Measurements from ENCODE around the gene SYNPO. TPM values are rescaled to one million over a fixed set of nuclear protein-coding genes. Genes with fewer than 3 reads are reported as not detected.

Gene SYNPO
- total and polyA plus RNA-seq, 3 experiments from 2014 or later: 0.13 TPM; not detected in 2

GRCh38 chr5:150658699-150659265, 18.3 kb downstream of the SYNPO start:
- CTCF ChIA-PET: interaction anchor here (2.2 kb wide), 1 partner anchor 41 kb away, joined by 10 read pairs; the partner anchor contains the start of gene RBM22
- H3K36me3 ChIP-seq (ENCODE audit: insufficient read depth, low read length): no peaks in the 10 kb centered on the region
- peaks cover 9% of the 10 kb centered on the region for H3K4me1 ChIP-seq (ENCODE audit: insufficient read depth, low read length)
- Mint-ChIP-seq H3K36me3 (no peaks in the 10 kb centered on the region), H3K27me3 (peaks cover 6 to 7% of the 10 kb centered on the region in 2 donors), H3K9me3 (no peaks in the 10 kb centered on the region), H3K27ac (peak overlapping the region in 1 of 8 donors; percentile 74), H3K4me3 (peak overlapping the region in 1 of 7 donors; percentile 70), H3K4me1 (peaks cover 5 to 11% (median 11%) of the 10 kb centered on the region in 3 donors)
- H3K4me3 ChIP-seq (ENCODE audit: low read length): no peak overlapping the region
- H3K27me3 ChIP-seq (ENCODE audit: insufficient read depth, low read length, poor library complexity, severe bottlenecking): no peaks in the 10 kb centered on the region
- DNase-seq: no peak
- H3K27ac ChIP-seq (ENCODE audit: low read depth, low read length): no peak overlapping the region
- POLR2A ChIA-PET: no interaction called here
- no peaks in the 10 kb centered on the region for H3K9me3 ChIP-seq (ENCODE audit: low read length)

- Mint-ChIP-seq H3K27ac (no peak overlapping the region), H3K9me3 (no peaks in the 10 kb centered on the region), H3K4me3 (no peak overlapping the region), H3K36me3 (no peaks in the 10 kb centered on the region), H3K27me3 (peaks cover 6 to 9% of the 10 kb centered on the region in 2 donors), H3K4me1 (peaks cover 5 to 11% (median 11%) of the 10 kb centered on the region in 3 donors)
- H3K27ac ChIP-seq (ENCODE audit: low read depth, low read length): no peak overlapping the region
- peaks cover 9% of the 10 kb centered on the region for H3K4me1 ChIP-seq (ENCODE audit: insufficient read depth, low read length)
- H3K9me3 ChIP-seq (ENCODE audit: low read length): no peaks in the 10 kb centered on the region
- ChIA-PET POLR2A (no interaction called here), CTCF (interaction anchor here (2.2 kb wide), 1 partner anchor 40 kb away, joined by 10 read pairs; the partner anchor contains the start of gene RBM22)
- H3K27me3 ChIP-seq (ENCODE audit: insufficient read depth, low read length, poor library complexity, severe bottlenecking): no peaks in the 10 kb centered on the region
- DNase-seq: no peak
- no peak overlapping the region for H3K4me3 ChIP-seq (ENCODE audit: low read length)
- H3K36me3 ChIP-seq (ENCODE audit: insufficient read depth, low read length): no peaks in the 10 kb centered on the region
These were observed 19.1 kb downstream of the SYNPO start for GRCh38 chr5:150659360-150660107.

- H3K4me3 ChIP-seq (ENCODE audit: low read length): no peak overlapping the region
- peaks cover 9% of the 10 kb centered on the region for H3K4me1 ChIP-seq (ENCODE audit: insufficient read depth, low read length)
- no peaks in the 10 kb centered on the region for H3K36me3 ChIP-seq (ENCODE audit: insufficient read depth, low read length)
- no peak overlapping the region for H3K27ac ChIP-seq (ENCODE audit: low read depth, low read length)
- H3K9me3 Mint-ChIP-seq: no peaks in the 10 kb centered on the region
- H3K4me1 Mint-ChIP-seq: peaks cover 5 to 11% (median 11%) of the 10 kb centered on the region in 3 donors
- H3K27me3 ChIP-seq (ENCODE audit: insufficient read depth, low read length, poor library complexity, severe bottlenecking): no peaks in the 10 kb centered on the region
- no peak overlapping the region for H3K4me3 Mint-ChIP-seq
- no peaks in the 10 kb centered on the region for H3K9me3 ChIP-seq (ENCODE audit: low read length)
- H3K36me3 Mint-ChIP-seq: no peaks in the 10 kb centered on the region
- peaks cover 6 to 15% of the 10 kb centered on the region in 2 donors for H3K27me3 Mint-ChIP-seq
- no peak overlapping the region for H3K27ac Mint-ChIP-seq
- ChIA-PET POLR2A (no interaction called here), CTCF (interaction anchor here (1.6 kb wide), 1 partner anchor 99 kb away, joined by 3 read pairs; no protein-coding TSS in a partner anchor)
- DNase-seq: no peak
These were observed 19.8 kb downstream of the SYNPO start for GRCh38 chr5:150660108-150660831.

GRCh38 chr5:150661086-150661485, 20.6 kb downstream of the SYNPO start, which contains the start of gene MYOZ3:
MYOZ3 (plus strand) TSS chr5:150661251; CDS start chr5:150662942, 1,691 bp downstream.
- Histone ChIP-seq H3K9me3 (ENCODE audit: low read length) (no peaks in the 10 kb centered on the region), H3K4me3 (ENCODE audit: low read length) (no peak within 1 kb of the TSS), H3K4me1 (ENCODE audit: insufficient read depth, low read length) (peaks cover 5% of the 10 kb centered on the region), H3K27ac (ENCODE audit: low read depth, low read length) (no peak within 1 kb of the TSS), H3K27me3 (ENCODE audit: insufficient read depth, low read length, poor library complexity, severe bottlenecking) (no peaks in the 10 kb centered on the region), H3K36me3 (ENCODE audit: insufficient read depth, low read length) (no peaks in the 10 kb centered on the region)
- DNase-seq: no peak
- H3K4me3 Mint-ChIP-seq: no peak within 1 kb of the TSS
- no peaks in the 10 kb centered on the region for H3K36me3 Mint-ChIP-seq
- H3K27me3 Mint-ChIP-seq: peaks cover 6 to 15% of the 10 kb centered on the region in 2 donors
- POLR2A ChIA-PET: no interaction called here
- H3K9me3 Mint-ChIP-seq: no peaks in the 10 kb centered on the region
- H3K27ac Mint-ChIP-seq: peak within 1 kb of the TSS in 1 of 8 donors; percentile 30
- CTCF ChIA-PET: interaction anchor here (1.0 to 1.6 kb wide), 2 partner anchors 100 to 101 kb away, joined by 3 to 4 read pairs; no protein-coding TSS in a partner anchor
- peaks cover 2 to 8% (median 7%) of the 10 kb centered on the region in 3 donors for H3K4me1 Mint-ChIP-seq

- Mint-ChIP-seq H3K4me1 (peaks cover 2 to 7% (median 7%) of the 10 kb centered on the region in 3 donors), H3K36me3 (no peaks in the 10 kb centered on the region), H3K27ac (peak overlapping the region in 1 of 8 donors; percentile 30), H3K27me3 (peaks cover 6 to 15% of the 10 kb centered on the region in 2 donors), H3K9me3 (no peaks in the 10 kb centered on the region), H3K4me3 (no peak overlapping the region)
- no peak for DNase-seq
- Histone ChIP-seq H3K4me3 (ENCODE audit: low read length) (no peak overlapping the region), H3K27ac (ENCODE audit: low read depth, low read length) (no peak overlapping the region), H3K9me3 (ENCODE audit: low read length) (no peaks in the 10 kb centered on the region), H3K27me3 (ENCODE audit: insufficient read depth, low read length, poor library complexity, severe bottlenecking) (no peaks in the 10 kb centered on the region), H3K4me1 (ENCODE audit: insufficient read depth, low read length) (peaks cover 4% of the 10 kb centered on the region), H3K36me3 (ENCODE audit: insufficient read depth, low read length) (no peaks in the 10 kb centered on the region)
- ChIA-PET POLR2A (interaction anchor here (0.7 kb wide), 1 partner anchor 152 kb away, joined by 3 read pairs; no protein-coding TSS in a partner anchor), CTCF (interaction anchor here (1.0 to 1.6 kb wide), 3 partner anchors 9 to 102 kb away, joined by 3 to 4 read pairs (median 3); no protein-coding TSS in a partner anchor)
These were observed 21.5 kb downstream of the SYNPO start for GRCh38 chr5:150661821-150662596.

- Mint-ChIP-seq H3K27ac (no peak overlapping the region), H3K4me3 (no peak overlapping the region), H3K36me3 (no peaks in the 10 kb centered on the region), H3K27me3 (peaks cover 6 to 15% of the 10 kb centered on the region in 2 donors), H3K9me3 (no peaks in the 10 kb centered on the region), H3K4me1 (no peaks in the 10 kb centered on the region)
- no peak for DNase-seq
- Histone ChIP-seq H3K27me3 (ENCODE audit: insufficient read depth, low read length, poor library complexity, severe bottlenecking) (no peaks in the 10 kb centered on the region), H3K4me3 (ENCODE audit: low read length) (no peak overlapping the region), H3K9me3 (ENCODE audit: low read length) (no peaks in the 10 kb centered on the region), H3K27ac (ENCODE audit: low read depth, low read length) (no peak overlapping the region), H3K36me3 (ENCODE audit: insufficient read depth, low read length) (no peaks in the 10 kb centered on the region), H3K4me1 (ENCODE audit: insufficient read depth, low read length) (no peaks in the 10 kb centered on the region)
- ChIA-PET CTCF (interaction anchor here (1.1 kb wide), 1 partner anchor 8 kb away, joined by 3 read pairs; no protein-coding TSS in a partner anchor), POLR2A (interaction anchor here (0.7 kb wide), 1 partner anchor 153 kb away, joined by 3 read pairs; no protein-coding TSS in a partner anchor)
These were observed 22.5 kb downstream of the SYNPO start for GRCh38 chr5:150662731-150663516.

GRCh38 chr5:150663936-150664335, 23.5 kb downstream of the SYNPO start:
- H3K27me3 ChIP-seq (ENCODE audit: insufficient read depth, low read length, poor library complexity, severe bottlenecking): no peaks in the 10 kb centered on the region
- Mint-ChIP-seq H3K4me1 (no peaks in the 10 kb centered on the region), H3K27ac (no peak overlapping the region), H3K4me3 (no peak overlapping the region), H3K9me3 (no peaks in the 10 kb centered on the region), H3K27me3 (peaks cover 6 to 15% of the 10 kb centered on the region in 2 donors), H3K36me3 (no peaks in the 10 kb centered on the region)
- no peak overlapping the region for H3K4me3 ChIP-seq (ENCODE audit: low read length)
- DNase-seq: no peak
- H3K4me1 ChIP-seq (ENCODE audit: insufficient read depth, low read length): no peaks in the 10 kb centered on the region
- no peaks in the 10 kb centered on the region for H3K9me3 ChIP-seq (ENCODE audit: low read length)
- POLR2A ChIA-PET: no interaction called here
- CTCF ChIA-PET: interaction anchor here (0.8 kb wide), 1 partner anchor 120 kb away, joined by 3 read pairs; no protein-coding TSS in a partner anchor
- no peak overlapping the region for H3K27ac ChIP-seq (ENCODE audit: low read depth, low read length)
- H3K36me3 ChIP-seq (ENCODE audit: insufficient read depth, low read length): no peaks in the 10 kb centered on the region
